Tibial artery (tissue), 4 donors: Measurements from ENCODE around the gene SPCS2.

Experiments
- DNase-seq, 2 donors: peaks; one replicate each; pipeline ENCODE4 v3.0.0-alpha.2; 2019
- H3K27ac ChIP-seq, 2 donors: fragments of 200-600 bp; sonication (generic) in 1 of 2; 1 replicate in 1 of 2; 2 replicates in 1 of 2; pipeline ENCODE4 v1.5.1; 2018 to 2019; ENCODE audit warnings: mild to moderate bottlenecking in 1 of 2
- H3K27me3 ChIP-seq, 2 donors: fragments of 200-600 bp; sonication (generic) in 1 of 2; one replicate each; pipeline versions ENCODE4 v1.5.1 to v1.6.0; 2016 to 2019
- H3K36me3 ChIP-seq, 3 donors: fragments of 200-600 bp; sonication (generic) in 2 of 3; one replicate each; pipeline ENCODE4 v1.5.1; 2016 to 2019; ENCODE audit warnings: mild to moderate bottlenecking in 2 of 3
- H3K4me1 ChIP-seq, 4 donors: fragments of 200-600 bp; sonication (generic) in 2 of 4; 1 replicate in 3 of 4; 2 replicates in 1 of 4; pipeline ENCODE4 v1.5.1; 2016 to 2019
- H3K4me3 ChIP-seq, 2 donors: fragments of 200-600 bp; sonication (generic) in 1 of 2; 1 replicate in 1 of 2; 2 replicates in 1 of 2; pipeline ENCODE4 v1.5.1; 2018 to 2019; ENCODE audit warnings: mild to moderate bottlenecking in 2 of 2
- H3K9me3 ChIP-seq, 3 donors: fragments of 200-600 bp; sonication (generic) in 1 of 3; one replicate each; pipeline ENCODE4 v1.5.1; 2016 to 2019
- intact Hi-C: fragments of 100-400 bp; cut with DNase I; formaldehyde crosslinking; loops from one replicate; pipeline ENCODE4 v1.15.0; 2023; ENCODE audit warnings: low total_unique reads
- TF ChIP-seq, protein P1 (sequence below), 2 experiments: fragments of 200-600 bp in 1 of 2; fragments of 450-650 bp in 1 of 2; IDR thresholded peaks; one replicate each; pipeline ENCODE4 v1.5.1; 2017 to 2019; ENCODE audit warnings: antibody characterized with exemption in 2 of 2, mild to moderate bottlenecking in 1 of 2, moderate library complexity in 1 of 2

SPCS2 gene

DNA sequence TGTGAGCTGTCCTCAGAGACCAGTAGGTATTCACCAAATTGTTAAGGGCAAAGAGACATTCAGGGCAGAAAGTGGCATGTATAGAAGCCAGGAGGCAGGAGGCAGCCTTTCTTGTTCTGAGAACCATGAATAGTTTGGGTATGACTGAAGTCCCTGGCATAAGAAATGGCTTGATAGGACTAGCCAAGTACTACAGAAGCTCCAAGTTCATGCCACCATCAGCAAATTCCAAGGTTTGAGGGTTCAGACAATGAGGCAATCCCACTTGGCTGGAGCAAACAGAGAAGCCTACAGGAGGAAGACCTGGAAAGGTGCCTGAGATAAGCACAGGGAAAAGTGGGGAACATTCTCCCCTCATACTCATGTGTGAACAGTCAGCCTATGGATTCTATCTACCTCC lies 25.9 kb upstream of the SPCS2 start:
- intact Hi-C loops = loop anchor here (10.0 kb wide), 1 partner anchor 332 kb away; no protein-coding TSS in a partner anchor
- DNase-seq = no peak
- TF ChIP-seq, protein P1, sequence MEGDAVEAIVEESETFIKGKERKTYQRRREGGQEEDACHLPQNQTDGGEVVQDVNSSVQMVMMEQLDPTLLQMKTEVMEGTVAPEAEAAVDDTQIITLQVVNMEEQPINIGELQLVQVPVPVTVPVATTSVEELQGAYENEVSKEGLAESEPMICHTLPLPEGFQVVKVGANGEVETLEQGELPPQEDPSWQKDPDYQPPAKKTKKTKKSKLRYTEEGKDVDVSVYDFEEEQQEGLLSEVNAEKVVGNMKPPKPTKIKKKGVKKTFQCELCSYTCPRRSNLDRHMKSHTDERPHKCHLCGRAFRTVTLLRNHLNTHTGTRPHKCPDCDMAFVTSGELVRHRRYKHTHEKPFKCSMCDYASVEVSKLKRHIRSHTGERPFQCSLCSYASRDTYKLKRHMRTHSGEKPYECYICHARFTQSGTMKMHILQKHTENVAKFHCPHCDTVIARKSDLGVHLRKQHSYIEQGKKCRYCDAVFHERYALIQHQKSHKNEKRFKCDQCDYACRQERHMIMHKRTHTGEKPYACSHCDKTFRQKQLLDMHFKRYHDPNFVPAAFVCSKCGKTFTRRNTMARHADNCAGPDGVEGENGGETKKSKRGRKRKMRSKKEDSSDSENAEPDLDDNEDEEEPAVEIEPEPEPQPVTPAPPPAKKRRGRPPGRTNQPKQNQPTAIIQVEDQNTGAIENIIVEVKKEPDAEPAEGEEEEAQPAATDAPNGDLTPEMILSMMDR (IDR thresholded peaks at IDR 0.05) = no peak

DNA sequence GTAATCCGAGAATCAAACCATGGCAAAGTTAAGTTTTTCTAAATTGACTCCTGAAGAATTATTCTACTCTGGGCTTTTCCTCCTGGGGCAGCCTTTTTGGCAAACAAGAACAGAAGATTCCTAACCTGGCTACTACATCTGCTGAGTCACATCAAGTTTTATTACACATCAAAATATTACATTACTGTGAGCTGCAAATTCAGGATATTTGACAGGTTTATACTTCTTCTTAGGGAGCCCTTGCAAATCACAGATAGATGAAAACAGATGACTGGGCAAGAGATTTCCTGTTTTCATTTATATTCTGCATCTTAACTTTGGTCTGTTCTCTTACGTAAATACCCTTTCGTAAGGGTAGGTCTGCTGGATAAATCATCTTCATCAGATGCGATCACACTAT lies 23.8 kb upstream of the SPCS2 start:
- Histone ChIP-seq H3K4me1 (peaks cover 0 to 9% (median 0%) of the 10 kb centered on the region in 4 donors), H3K4me3 (no peak overlapping the region), H3K36me3 (peaks cover 0 to 35% (median 10%) of the 10 kb centered on the region in 3 donors), H3K27me3 (no peaks in the 10 kb centered on the region), H3K9me3 (no peaks in the 10 kb centered on the region), H3K27ac (no peak overlapping the region)
- intact Hi-C loops = loop anchor here (5.0 to 10.0 kb wide), 2 partner anchors 107 to 330 kb away; no protein-coding TSS in a partner anchor
- TF ChIP-seq, protein P1 (IDR thresholded peaks at IDR 0.05) = no peak
- DNase-seq = no peak

More for the DNA sequence above, 25.9 kb upstream of the SPCS2 start:
- no peak overlapping the region for H3K27ac ChIP-seq
- no peaks in the 10 kb centered on the region for H3K27me3 ChIP-seq
- H3K4me3 ChIP-seq = no peak overlapping the region
- H3K36me3 ChIP-seq = peaks cover 8 to 45% (median 17%) of the 10 kb centered on the region in 3 donors
- H3K4me1 ChIP-seq = peaks cover 0 to 9% (median 0%) of the 10 kb centered on the region in 4 donors
- no peaks in the 10 kb centered on the region for H3K9me3 ChIP-seq

- no peaks in the 10 kb centered on the region for H3K9me3 ChIP-seq
- TF ChIP-seq, protein P1 (IDR thresholded peaks at IDR 0.05) = no peak
- H3K27me3 ChIP-seq = no peaks in the 10 kb centered on the region
- DNase-seq = no peak
- intact Hi-C loops = loop anchor here (5.0 to 10.0 kb wide), 2 partner anchors 106 to 328 kb away; no protein-coding TSS in a partner anchor
- no peak overlapping the region for H3K4me3 ChIP-seq
- peaks cover 0 to 23% (median 0%) of the 10 kb centered on the region in 3 donors for H3K36me3 ChIP-seq
- peaks cover 0 to 9% (median 0%) of the 10 kb centered on the region in 4 donors for H3K4me1 ChIP-seq
- H3K27ac ChIP-seq = no peak overlapping the region
These were observed 22.6 kb upstream of the SPCS2 start for GRCh38 chr11:74926304-74927030.

GRCh38 chr11:74927496-74927895 lies 21.6 kb upstream of the SPCS2 start:
- Histone ChIP-seq H3K4me3 (no peak overlapping the region), H3K36me3 (peaks cover 0 to 29% (median 5%) of the 10 kb centered on the region in 3 donors), H3K27ac (no peak overlapping the region), H3K4me1 (peaks cover 0 to 9% (median 0%) of the 10 kb centered on the region in 4 donors), H3K9me3 (no peaks in the 10 kb centered on the region), H3K27me3 (no peaks in the 10 kb centered on the region)
- TF ChIP-seq, protein P1 (IDR thresholded peaks at IDR 0.05) = no peak
- intact Hi-C loops = loop anchor here (5.0 to 10.0 kb wide), 2 partner anchors 105 to 327 kb away; no protein-coding TSS in a partner anchor
- no peak for DNase-seq

- intact Hi-C loops = loop anchor here (5.0 to 10.0 kb wide), 3 partner anchors 103 to 325 kb away; no protein-coding TSS in a partner anchor
- Histone ChIP-seq H3K9me3 (no peaks in the 10 kb centered on the region), H3K27me3 (no peaks in the 10 kb centered on the region), H3K4me3 (no peak overlapping the region), H3K36me3 (peaks cover 5 to 44% (median 9%) of the 10 kb centered on the region in 3 donors), H3K4me1 (no peaks in the 10 kb centered on the region), H3K27ac (no peak overlapping the region)
- DNase-seq = peak; percentile 67 to 71
- TF ChIP-seq, protein P1 (IDR thresholded peaks at IDR 0.05) = peak; percentile 69 to 74
These were observed 19.4 kb upstream of the SPCS2 start for GRCh38 chr11:74929431-74930363.
